Measurements from ENCODE around the gene ARTN.

ARTN gene

DNA sequence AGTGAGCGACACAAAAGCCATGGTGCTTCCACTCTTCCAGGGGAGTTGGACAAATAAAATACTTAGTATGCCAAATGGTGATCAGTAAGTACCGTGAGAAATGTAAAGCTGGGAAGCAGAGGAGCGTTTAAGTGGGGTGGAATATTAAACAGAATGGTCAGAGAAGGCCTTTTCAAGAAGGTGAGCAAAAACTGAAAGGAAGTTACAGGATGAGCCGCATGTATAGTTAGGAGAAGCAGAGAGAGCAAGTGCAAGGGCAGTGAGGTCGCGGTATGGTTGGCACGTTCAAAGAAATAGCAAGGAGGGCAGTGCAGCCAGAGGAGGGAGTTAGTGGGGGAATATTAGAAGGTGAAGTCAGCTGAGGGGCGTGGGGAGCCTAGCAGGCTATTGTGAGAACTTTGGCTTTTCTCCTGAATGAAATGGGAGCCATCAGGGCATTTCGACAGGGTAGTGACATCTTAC, 40.4 kb downstream of the ARTN start:
- peak; percentile 92 for DNase-seq

DNA sequence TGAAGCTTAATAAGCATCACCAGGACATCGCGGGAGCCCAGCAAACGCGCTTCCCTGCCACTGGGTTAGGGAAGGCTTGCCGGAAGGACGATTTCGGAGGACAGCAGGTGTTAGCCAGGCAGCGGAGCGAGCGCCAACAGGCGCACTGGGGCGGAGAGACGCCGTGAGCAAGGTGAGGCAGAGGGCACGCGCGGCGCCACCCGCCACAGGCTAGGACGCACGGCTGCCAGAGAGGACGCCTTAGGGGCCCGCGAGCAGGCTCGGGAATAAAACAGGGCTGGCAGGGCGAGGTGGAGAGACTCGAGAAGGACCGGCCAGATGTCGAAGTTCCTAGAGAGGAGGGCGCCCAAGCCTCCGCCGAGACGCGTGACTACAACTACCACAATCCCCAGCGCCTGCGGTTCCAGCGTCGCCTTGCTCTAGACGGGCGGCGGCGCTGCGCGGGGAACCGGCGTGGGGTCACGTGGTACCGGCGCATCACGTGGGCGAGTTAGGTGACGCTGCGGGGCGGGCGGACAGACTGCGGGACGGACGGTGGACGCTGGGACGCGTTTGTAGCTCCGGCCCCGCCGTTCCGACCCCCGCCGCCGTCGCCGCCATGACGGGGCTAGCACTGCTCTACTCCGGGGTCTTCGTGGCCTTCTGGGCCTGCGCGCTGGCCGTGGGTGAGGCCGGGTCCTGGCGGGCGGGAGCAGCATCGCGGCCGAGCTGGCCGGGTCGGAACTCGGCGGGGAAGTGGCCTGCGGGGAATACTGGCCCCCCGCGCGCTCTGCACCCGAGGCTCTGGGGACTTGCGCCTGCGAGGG, 41.0 kb downstream of the ARTN start, which contains the start of gene ATP6V0B:
Gene ATP6V0B, plus strand, starts transcription at position 518 of the 806 bp plus-strand sequence. Its CDS starts 81 bp downstream, at position 599.
- peak; percentile 100 for DNase-seq

- DNase-seq, result peak; percentile 67
Observed at GRCh38 chr1:43975249-43975961, 41.8 kb downstream of the ARTN start.

DNA sequence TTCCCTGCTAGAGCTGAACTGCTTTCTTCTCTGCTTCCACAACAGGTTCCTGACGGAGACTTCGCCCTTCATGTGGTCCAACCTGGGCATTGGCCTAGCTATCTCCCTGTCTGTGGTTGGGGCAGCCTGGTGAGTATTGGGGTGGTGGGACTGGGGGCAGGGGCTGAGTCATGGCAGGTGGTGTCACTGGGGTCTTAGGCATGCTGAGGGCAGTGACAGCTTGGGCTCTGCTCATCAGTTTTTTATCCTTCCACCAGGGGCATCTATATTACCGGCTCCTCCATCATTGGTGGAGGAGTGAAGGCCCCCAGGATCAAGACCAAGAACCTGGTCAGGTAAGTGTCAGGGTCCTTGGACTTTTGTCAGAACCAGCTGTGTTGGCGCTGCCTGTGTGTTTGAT, 42.4 kb downstream of the ARTN start:
- DNase-seq, result no peak

GRCh38 chr1:43976890-43977289, 43.3 kb downstream of the ARTN start:
- DNase-seq, result no peak

GRCh38 chr1:43977376-43978263, 44.0 kb downstream of the ARTN start:
- no peak for DNase-seq

DNA sequence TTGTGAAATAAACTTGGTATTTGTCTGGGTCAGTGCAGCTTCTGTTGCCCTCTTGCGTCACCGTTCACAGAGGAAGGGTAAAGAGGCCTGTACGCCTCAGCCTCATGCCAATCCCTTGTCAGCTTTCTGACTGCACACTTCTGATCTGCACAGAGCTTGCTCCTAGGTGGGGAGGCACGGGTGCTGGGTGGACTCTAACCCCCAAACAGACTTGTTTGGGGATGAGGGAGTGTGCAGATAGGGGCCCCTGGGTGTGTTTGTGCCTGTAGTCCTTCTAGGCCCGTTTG, 44.6 kb downstream of the ARTN start:
- no peak for DNase-seq

DNA sequence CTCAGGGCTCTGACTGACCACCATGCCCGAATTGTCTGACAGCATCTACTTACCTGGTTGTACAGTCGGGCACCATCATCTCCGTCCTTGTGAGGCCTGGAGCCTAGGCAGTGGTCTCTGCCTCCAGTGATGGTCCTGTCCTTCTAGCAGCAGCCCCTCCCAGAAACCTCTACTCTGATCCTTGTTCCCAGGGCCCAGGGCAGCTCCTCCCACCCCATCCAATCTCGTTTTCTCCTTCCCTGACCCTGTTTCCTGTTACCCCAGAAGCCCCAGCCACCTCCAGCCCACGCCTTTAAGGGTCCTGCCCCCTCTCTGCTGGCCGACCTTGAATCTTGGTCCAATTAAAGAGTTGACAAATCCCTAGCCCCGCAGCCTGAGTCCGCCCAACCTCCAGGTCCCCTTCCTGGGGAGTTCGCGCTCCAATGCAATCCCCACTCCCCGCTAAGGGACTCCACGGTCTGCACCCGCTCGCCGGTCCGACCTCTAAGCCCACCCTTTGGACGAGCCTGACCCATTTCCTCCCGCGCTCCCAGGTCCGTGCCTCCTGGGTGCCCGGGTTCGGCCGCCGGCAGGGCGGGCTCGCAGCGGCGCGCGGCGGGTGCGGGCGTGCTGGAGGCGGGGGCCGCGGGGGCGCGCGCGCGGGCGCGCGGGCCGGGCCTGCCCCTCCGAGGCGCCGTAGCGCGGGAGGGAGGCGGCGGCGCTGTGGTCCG, 45.1 kb downstream of the ARTN start, which contains the start of gene B4GALT2:
Gene B4GALT2, plus strand, starts transcription at position 660 of the 710 bp plus-strand sequence. CDS start 1,951 bp downstream, outside the sequence.
- peak; percentile 94 for DNase-seq

DNA sequence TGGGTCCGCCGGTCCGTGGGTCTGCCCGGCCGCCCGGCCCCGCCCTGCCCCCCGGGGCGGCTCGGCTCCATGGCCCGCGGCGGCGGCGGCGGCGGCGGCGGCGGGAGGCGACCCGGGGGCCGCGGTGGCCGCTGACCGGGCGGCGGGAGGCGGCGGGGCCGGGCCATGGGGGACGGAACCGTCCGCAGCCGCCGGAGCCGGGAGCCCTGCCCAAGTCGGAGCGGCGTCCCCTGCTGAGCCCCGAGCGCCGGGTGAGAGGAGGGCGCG, 45.6 kb downstream of the ARTN start:
- no peak for DNase-seq

DNA sequence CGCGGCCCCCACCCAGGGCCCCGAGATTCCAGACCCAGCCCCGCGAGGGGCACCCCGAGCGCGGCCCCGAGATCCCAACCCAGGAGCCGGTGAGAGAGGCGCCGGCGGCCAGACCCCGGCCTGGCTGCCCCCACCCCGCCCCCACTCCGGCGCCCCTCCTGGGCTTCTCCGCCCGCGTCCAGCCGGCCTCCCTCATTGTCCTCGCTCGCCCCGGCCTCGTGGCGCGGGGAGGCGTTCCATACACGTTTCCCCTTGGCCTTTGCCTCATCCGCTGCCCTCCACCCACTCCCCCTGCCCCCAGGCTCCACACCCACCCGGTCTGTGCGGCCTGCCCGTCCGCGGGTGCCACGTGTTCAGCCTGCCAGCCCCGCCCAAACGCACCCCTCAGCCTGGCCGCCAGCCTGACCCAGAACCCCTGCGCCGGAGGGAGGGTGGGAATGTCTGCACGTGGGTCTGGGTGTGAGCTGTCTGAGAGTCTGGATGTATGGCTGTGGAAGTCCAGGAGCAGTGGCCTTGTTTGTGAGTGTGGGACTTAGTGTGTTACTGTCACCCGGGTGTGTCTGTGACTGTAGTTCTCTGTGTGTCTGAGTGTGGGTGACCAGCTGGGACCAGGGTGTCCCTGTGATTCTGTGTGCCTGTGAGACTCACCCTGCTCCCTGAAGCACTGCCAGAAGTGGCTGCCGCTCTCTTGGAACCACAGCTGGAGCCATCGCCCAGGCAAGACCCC, 46.1 kb downstream of the ARTN start:
- DNase-seq, result peak; percentile 78

DNA sequence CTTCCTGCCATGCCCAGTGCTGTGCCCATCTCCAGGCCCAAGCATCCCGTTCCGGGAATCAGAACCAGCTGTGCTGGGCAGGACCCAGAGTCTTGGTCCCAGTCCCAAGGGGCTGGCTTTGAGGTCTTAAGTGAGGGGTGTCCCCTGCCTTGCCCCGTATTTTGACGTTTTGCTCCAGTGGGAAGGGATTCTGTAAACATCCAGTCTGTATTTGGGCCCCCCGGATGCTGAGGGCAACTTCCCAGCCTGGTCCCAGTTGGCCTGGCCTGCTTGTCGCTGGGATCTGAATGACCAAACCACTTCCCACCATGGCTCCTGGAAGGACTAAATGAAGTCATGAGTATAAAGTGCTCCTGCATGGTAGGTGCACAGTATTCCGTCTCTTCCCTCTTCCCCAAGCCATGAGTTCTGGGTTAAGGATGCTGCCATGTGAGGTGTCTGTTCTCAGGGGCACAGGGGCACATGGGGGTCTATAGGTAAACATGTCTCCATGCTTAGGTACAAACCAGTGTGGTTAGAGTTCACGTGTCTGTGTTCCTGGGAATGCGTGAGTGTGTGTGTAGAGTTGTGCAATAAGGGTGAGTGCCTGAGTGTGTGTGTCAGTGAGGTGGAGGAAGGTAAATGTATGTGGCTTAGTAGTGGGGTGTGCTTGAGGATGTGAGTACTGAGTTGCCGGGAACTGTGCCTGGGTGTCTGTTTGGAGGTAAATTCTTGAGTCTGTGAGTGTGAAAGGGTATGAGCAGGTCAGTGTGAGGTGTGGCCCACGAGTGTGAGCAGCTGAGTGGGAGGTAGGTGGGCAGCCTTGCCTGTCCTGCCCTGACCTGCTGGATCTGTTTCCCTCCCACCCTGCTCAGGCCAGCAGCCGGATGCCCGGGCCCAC, 46.9 kb downstream of the ARTN start:
- peak; percentile 52 for DNase-seq

DNA sequence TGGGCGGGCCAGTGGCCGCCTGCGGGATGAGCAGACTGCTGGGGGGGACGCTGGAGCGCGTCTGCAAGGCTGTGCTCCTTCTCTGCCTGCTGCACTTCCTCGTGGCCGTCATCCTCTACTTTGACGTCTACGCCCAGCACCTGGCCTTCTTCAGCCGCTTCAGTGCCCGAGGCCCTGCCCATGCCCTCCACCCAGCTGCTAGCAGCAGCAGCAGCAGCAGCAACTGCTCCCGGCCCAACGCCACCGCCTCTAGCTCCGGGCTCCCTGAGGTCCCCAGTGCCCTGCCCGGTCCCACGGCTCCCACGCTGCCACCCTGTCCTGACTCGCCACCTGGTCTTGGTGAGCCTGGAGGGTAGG, 47.5 kb downstream of the ARTN start:
- DNase-seq, result peak; percentile 91

DNA sequence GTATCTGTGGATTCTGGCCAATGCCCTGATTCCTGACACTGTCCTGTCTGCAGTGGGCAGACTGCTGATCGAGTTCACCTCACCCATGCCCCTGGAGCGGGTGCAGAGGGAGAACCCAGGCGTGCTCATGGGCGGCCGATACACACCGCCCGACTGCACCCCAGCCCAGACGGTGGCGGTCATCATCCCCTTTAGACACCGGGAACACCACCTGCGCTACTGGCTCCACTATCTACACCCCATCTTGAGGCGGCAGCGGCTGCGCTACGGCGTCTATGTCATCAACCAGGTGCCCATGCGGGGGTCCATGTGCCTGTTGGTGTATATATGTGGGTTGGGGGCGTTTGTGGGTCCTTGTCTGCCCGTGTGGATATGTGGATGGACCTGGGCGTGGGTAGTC, 48.0 kb downstream of the ARTN start:
- DNase-seq, result no peak

GRCh38 chr1:43982241-43982640, 48.6 kb downstream of the ARTN start:
- DNase-seq, result no peak

GRCh38 chr1:43982808-43983207, 49.2 kb downstream of the ARTN start:
- DNase-seq, result no peak

DNA sequence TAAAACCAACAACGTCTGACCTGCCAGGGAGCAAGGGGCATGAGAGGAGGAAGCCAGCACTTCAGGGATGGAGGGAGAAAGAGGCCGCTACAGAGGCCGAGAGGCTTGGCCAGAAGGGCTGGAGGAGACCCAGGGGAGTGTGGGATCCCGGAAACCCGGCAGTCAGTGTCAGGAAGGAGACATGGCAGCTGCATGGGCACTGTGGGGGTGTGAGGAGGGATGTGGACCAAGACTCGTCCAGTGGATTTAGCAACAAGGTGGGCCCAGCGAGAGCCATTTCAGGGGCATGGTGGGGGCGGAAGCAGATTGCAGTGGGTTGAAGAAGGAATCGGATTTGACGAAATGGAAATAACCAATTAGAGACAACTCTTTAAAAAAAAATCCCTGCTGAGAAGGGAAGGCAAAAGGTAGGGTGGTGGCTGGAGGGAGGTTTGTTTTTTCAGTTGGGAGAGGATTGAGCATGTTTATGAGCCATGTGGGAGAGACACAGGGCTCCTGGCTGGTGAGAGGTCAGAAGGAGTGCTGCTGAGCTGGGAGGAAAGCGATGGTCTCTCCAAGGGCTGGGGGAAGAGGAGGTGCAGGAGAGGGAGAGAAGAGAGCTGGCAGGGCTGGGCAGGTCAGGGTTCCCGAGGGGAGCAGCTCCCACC, 49.8 kb downstream of the ARTN start:
- DNase-seq, result no peak

GRCh38 chr1:43984855-43985254, 51.3 kb downstream of the ARTN start:
- DNase-seq, result no peak

- no peak for DNase-seq
Observed at GRCh38 chr1:43985984-43986595, 52.5 kb downstream of the ARTN start.

GRCh38 chr1:43986712-43987111, 53.1 kb downstream of the ARTN start:
- no peak for DNase-seq

All from NCI-H510A (cell line).